DMS153 (cell line): Measurements from ENCODE around the gene VAV3.

Source experiments
- DNase-seq: peaks from one replicate; lab custom pipeline; 2025; lab: John Stamatoyannopoulos, UW

Gene VAV3

GRCh38 chr1:107793896-107794453 lies 171.0 kb downstream of the VAV3 start:
- DNase-seq: no peak

GRCh38 chr1:107791348-107791747 lies 173.6 kb downstream of the VAV3 start:
- DNase-seq: no peak

DNA sequence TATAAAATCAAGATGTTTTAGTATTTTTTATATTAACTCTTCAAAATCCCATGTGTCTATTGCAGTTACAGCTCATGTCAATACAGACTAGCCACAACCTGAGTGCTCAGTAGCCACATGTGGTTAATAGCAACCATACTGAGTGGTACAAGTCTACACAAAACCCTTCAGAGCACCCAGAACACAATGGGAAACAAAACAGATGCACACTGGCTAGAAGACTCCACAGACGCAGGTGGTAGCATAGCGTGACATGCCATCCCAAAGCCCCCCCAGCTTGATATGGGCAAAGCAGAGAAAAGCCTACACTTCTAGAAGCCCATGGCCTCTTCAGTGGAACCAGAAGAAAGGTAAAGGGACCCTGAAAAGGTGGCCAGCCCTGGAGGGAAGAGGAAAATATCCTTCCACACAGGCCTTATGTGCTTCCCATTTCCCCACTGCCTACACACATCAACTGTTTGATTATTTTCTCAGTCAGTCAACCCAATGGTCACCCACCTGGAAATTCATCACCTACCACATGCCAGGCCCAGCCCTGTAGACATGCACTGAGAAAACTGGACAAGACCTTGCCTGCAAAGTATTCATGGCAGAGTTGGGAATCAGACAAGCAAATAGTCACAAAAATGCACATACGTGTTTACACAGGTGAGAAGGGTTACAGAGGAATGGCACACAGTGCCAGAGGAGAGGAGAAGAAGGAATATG lies 175.0 kb downstream of the VAV3 start:
- DNase-seq: no peak

DNA sequence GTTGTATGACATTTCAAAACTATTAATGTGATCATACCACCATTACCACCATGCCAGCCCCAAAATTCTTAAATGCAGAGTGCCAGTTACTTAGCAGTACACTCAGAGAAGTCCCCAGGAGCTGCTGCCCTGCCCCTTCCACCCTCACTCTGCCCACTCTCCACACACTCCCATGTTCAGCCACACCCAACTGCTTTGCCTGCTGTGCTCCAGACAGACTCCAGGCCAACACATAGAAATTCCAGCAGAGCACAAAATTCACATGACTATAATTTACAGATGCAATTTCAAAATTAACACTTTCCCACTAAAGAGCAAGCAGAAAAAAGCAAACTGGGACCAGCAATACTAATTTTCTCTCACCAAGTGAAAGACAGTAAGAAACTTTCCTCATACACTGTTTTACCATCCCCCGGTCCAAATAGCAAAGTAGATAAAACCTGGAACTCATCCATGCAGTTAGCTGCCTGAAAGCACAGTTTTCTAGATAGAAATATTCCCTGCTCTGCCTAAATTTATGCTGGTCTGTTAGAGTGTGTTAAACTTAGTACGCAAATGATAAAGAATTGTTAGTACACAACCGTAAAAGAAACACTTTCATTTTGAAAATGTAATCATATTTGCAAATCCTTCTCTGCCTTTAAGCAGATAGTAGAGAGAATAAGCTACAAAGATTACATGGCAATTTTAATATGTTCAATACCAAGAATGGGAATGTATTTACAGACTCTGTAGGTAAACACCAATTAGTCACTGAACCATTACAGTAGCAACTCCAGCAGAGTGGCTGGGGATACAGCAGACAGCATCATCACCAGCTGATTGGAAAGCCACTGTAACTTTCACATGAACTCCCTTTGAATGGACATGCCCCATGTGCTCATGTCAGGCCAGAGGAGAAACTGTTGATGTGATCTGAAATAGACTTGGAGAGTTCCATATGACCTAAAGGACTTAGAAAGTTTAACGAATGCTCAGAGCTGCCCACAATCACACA lies 176.5 kb downstream of the VAV3 start:
- DNase-seq: no peak

DNA sequence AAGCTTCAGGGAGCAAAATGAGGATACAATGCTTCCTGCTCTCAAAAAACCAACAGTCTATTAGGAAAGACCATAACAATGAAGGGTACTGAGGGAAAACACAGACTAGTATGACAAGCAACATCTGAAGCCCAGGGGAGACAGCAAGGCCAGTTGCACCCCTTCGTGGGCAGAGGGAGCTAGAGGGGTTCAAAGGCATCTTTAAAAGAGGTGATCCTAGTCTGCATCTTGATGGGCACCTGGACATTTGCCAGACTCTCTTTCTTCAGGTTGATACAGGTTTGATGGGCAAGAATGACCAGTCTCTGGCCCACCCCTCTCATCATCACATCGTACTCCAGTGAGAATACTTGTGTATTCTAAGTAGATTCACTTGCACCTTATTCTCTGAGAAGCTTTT lies 177.7 kb downstream of the VAV3 start:
- peak; percentile 85 for DNase-seq

GRCh38 chr1:107786203-107786845 lies 178.7 kb downstream of the VAV3 start:
- no peak for DNase-seq

DNA sequence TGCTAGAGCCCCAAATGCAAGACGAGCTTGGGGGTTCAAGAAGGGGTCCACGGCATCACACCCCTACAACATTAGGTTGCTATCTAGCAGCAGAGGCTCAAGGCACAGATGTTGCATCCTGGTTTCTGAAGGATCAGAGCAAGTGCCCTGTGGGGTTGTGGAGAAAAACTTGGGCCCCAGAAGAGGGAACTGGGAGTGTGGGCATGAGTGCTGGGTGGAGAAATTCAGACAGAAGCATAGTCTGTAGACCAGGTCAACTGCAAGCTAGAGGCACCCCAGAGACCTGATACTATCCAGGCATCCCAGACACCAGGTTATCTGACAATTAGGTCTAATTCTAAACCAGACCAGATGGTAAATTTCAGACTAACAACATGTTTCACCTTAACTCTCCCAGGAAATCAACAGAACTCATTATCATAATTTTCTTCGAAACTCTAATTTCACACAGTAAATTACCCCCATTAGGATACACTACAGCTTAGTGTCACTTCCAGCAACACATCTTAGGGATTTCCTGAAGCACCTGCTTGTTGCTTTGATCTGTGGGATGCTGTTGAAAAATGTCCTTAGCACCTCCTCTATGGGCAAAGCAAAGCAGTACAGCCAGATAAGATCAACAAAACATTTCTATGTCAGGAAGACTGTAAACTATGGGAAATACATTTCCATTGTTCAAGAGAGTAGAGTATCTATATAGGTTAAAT lies 179.3 kb downstream of the VAV3 start:
- DNase-seq: no peak

GRCh38 chr1:107782217-107782845 lies 182.6 kb downstream of the VAV3 start:
- peak; percentile 49 for DNase-seq

DNA sequence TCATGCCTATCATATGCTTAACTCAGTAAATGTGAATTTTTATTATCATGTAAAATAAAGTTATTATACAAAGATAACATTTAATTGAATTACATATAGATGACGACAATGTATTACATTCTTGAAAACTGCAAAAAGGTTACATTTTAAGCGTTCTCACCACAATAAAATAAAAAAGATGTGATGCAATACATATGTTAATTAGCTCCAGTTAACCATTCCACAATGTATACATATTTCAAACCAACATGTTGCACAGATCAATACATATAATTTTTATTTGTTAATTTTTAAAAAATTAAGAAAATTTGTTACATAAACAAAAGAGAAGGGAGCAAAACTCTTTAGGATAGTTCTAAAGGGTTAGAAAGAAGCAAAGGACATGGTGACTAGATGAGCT lies 183.7 kb downstream of the VAV3 start:
- DNase-seq: no peak

GRCh38 chr1:107777664-107778047 lies 187.3 kb downstream of the VAV3 start:
- no peak for DNase-seq

DNA sequence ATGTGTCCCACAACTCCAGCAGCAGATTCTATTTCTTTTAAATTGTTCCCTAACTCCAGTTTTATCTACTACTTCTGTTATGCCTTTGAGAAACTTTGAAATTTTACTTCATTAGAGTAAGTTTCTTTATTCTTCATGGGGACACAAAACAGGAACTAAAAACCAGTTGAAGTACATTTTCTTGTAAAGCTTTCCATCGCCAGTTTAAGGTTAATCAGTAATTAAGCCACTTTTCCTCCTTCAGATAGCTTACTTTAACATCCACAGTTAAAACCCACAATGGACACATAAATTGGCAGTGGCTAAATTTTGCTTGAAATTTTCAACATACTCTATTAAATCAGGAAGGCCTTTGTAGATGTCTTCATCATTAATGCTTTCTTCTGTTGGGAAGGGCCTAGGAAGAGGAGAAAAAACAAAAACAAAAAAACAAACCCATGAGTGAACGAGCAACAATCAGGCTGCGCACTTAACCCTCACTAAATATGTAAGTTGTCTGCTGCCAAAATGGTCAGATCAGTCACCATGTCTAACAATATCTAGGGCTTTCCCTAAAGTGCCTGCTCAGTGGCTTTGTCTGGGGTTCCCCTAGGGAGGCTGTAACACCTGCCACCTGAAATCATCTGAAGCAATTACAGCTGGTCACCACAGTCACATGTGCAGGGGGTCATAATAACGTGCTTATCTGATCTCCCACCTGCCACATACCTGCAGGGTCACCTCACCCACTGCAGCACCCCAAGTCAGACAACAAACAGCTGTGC lies 187.9 kb downstream of the VAV3 start:
- peak; percentile 71 for DNase-seq

GRCh38 chr1:107771377-107771776 lies 193.6 kb downstream of the VAV3 start:
- DNase-seq: no peak

GRCh38 chr1:107767156-107767582 lies 197.8 kb downstream of the VAV3 start:
- DNase-seq: no peak

DNA sequence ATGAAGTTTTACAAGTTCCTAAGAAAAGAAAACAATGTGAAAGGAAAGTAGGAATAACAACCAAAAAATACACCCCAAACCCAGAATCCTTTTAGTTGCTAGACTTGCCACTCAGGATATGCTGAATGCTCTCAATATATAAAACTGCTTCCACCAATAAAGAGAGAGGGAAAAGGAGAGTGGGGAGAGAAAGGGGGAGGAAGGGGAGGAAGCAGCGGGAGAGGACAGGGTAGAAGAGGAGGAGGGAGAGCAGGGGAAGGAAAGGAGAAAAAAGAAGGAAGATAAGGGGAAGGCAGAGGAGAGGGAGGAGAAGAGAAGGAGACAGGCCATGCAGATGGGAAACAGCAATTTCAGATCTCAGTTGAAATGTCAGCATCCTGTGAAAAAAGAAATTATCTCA lies 198.4 kb downstream of the VAV3 start:
- DNase-seq: no peak

DNA sequence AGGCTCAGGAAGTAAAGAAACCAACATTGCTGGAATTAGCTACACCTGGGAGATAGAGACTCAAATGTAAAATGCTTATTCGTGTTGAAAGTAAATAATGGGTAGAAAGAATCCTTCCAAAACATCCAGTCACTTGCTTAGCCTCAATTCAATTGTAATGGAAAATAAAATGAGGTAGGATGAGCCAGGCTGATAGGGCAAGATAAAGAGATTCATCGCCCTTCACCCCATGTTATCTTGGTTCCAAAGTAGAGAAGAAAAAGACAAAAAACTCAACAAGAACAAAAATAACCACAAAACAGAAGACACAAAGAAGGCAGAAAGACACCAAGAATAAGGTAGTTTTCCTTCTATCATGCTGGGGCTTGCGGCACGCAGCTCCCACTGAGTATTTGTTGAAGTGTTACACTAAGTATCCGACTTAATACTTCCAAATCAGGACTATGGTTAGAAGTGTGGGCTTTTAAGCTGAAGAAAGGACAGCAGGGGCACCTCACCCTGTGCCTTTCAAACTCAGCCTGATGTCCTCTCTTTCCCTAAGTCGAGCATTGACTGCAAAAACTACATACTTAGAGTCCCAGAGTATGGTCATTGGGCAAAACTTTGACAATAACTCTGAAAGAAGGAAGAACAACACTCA lies 202.1 kb downstream of the VAV3 start:
- no peak for DNase-seq

DNA sequence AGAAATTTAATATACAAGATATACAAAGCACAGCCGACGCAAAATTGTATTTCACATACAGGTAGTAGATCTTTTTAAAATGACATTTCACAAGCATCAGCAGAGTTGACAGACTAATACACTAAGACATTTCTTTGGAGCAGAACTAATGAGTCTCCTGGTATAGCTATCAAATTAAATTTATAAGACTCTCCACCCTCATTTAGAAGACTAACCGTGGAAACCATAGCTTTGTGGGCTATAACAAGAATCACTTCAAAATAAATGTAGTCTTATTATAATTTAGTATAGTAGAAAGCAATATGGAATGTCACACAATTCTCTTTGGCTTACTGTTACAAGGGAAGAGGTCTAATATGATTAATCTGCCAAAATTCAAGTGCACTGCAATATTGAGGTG lies 204.9 kb downstream of the VAV3 start:
- no peak for DNase-seq

- peak; percentile 47 for DNase-seq
Measured at GRCh38 chr1:107750364-107750959, 214.5 kb downstream of the VAV3 start.

DNA sequence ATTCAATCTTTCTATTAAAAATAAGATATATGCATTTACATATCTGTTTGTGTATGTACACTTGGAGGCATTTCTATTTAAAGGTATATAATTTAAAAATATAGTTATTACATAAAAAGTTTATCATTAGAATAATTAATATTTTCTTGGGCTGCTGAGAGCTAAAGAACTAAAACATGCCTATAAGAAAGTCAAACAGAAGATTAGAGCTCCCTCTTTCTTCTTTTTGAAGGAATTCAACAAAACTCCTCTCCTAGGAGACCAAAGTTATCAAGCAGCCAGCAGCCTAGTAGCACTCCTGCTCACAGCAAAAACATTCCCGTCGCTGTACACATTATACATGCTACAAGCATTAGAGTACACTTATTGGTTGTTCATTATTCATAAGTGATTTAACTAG lies 216.4 kb downstream of the VAV3 start:
- DNase-seq: no peak

DNA sequence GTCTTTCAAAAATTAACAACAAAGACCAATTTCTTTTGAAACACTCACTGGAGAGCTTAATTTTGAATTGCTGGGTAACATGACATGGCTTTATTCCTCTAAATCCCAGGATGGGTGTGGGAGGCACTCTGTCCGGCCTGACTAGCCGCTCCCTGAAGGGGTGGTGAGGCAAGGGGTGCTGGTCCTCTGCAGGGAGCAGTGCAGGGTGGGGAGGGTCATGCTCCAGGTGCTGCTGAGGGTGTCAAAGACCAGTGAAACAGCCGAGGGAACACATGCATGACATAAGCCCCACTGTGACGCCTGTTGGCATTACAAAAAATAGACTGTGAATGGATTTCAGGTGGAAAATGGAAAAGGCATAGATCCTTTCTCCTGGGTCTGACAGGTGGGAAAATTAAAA lies 223.7 kb downstream of the VAV3 start:
- no peak for DNase-seq

DNA sequence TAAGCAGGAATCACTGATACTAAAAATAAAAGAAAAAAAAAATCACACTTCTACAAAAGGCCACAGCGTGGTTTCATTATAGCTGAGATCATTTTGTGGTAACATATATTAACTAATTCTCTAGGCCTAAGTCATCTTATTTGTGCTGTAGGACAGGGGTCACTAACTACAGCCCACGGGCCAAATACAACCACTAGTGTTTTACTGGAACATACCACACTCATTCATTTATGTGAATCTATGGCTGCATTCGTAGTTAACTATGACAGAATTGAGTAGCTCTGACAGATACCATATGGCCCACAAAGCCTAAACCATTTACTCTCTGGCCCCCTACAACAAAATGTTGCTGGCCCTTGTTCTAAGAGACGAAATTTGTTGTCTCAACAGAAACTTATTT lies 224.4 kb downstream of the VAV3 start:
- no peak for DNase-seq
